ENCODE results near the gene SMYD4.

GRCh38 chr17:1820528-1821252 lies 9.0 kb downstream of the SMYD4 start:
- no peak for TF ChIP-seq CTCF (IDR thresholded peaks at IDR 0.05)
- TF ChIP-seq POLR2A (IDR thresholded peaks at IDR 0.05) = no peak

Measured in adrenal gland (tissue), 5 donors.